ENCODE results near the gene UGGT2.

Gene UGGT2

DNA sequence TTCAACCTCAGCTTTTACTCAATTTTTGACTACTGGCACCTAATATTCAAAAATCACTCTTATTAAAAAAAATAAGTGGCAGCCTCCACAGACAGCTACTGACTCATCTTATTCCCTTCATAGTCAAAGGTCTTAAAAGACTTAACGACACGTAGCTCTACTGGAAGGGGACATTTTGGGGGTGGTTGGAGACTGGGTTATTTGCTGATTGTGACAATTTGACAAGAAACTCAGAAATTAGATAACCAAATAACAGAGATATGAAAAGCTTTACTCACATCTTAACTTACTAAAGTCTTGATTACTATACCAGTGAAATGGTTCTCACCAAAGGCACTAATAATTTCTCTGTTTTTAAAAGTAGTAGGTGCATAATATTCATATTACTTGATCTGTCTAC is 25.7 kb downstream of the UGGT2 start:
- FAIRE-seq (no peak), DNase-seq (ENCODE audit: insufficient read length, low spot score) (no peak)
- no peak for TF ChIP-seq CTCF (IDR thresholded peaks at IDR 0.05; ENCODE audit: insufficient read depth, missing control alignments)

DNA sequence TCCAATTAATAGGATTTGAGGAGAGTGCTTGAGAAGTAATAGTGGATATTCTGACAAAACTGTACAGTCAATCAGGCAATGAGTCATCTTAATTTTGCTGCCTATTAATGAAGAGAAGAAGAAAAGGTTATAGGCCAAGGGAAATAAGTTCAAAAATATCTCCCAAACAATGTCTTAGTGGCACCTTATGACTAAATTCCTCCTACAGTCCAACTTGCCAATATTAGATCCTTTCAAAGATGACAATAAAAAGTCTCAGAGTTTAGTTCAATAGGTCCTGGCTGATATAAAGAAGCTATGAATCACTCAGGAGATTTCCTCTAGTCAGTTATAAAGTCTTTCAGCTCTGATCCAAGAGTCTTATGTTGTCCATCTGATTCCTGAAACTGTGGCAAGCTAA is 27.9 kb downstream of the UGGT2 start:
- FAIRE-seq: no peak
- DNase-seq (ENCODE audit: insufficient read length, low spot score): no peak
- no peak for TF ChIP-seq CTCF (IDR thresholded peaks at IDR 0.05; ENCODE audit: insufficient read depth, missing control alignments)

DNA sequence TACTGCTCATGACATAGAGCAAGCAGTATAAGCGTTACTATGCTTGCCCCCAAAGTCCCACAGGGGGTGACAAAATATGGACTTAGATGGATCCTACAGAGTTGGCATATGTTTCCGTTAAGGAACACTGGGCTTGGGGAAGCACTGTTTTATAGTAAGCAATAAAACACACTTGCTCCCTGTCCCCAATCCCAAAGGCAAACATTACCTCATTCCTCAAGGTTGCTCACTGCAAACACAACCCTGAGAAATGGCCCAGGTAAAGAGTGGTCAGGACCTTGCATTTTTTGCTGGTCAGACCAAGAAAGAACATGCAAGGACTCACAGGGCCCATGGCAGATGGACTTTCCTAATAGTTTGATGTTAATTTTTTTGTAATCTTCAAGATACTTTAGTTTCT is 32.3 kb downstream of the UGGT2 start:
- no peak for FAIRE-seq
- DNase-seq (ENCODE audit: insufficient read length, low spot score): no peak
- no peak for TF ChIP-seq CTCF (IDR thresholded peaks at IDR 0.05; ENCODE audit: insufficient read depth, missing control alignments)

DNA sequence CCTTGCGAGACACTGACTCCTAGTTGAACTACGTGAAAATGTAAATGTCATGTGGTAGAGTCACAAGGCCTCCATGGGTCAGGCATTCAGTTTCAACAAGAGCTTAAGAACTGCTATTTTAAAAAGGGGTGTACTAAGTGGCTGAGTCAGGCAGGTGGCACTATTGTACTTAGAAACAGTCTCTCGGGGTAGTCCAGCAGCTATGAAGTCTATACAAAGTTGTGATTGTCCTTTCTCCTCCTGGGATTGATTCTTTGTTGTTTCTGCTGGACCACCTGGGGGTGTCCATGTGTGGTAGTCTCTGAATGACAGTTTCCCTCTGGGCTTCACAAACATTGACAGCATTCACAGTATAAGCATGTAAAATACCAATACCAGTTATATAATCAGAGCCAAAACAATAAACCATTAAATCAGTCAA is 33.0 kb downstream of the UGGT2 start:
- DNase-seq (ENCODE audit: insufficient read length, low spot score): no peak
- peak; percentile 71 for TF ChIP-seq CTCF (IDR thresholded peaks at IDR 0.05; ENCODE audit: insufficient read depth, missing control alignments)
- peak; percentile 32 for FAIRE-seq

DNA sequence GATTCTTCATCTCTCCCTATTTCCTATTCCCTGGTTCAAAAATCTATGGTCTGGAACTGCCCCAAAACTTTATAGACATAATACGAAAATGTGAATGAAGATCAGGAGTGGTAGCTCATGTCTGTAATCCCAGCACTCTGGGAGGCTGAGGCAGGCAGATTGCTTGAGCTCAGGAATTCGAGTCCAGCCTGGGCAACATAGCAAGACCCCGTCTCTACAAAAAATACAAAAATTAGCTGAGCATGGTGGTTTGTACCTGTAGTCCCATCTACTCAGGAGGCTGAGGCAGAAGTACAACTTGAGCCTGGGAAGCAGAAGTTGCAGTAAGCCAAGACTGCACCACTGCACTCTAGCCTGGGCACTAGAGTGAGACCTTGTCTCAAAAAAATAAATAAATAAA is 35.1 kb downstream of the UGGT2 start:
- no peak for FAIRE-seq
- no peak for TF ChIP-seq CTCF (IDR thresholded peaks at IDR 0.05; ENCODE audit: insufficient read depth, missing control alignments)
- no peak for DNase-seq (ENCODE audit: insufficient read length, low spot score)

- DNase-seq (ENCODE audit: insufficient read length, low spot score): no peak
- peak; percentile 25 for FAIRE-seq
- TF ChIP-seq CTCF (IDR thresholded peaks at IDR 0.05; ENCODE audit: insufficient read depth, missing control alignments): no peak
Observed at GRCh38 chr13:96011291-96011872, 41.8 kb downstream of the UGGT2 start.

- TF ChIP-seq CTCF (IDR thresholded peaks at IDR 0.05; ENCODE audit: insufficient read depth, missing control alignments): no peak
- DNase-seq (ENCODE audit: insufficient read length, low spot score) (no peak), FAIRE-seq (no peak)
Observed at GRCh38 chr13:96003304-96003703, 49.9 kb downstream of the UGGT2 start.
